ENCODE measurements around the gene ADAMTS2. TPM values are rescaled to one million over a fixed set of nuclear protein-coding genes. Genes with fewer than 3 reads are reported as not detected.

ADAMTS2 gene
- total and polyA plus RNA-seq, 2 experiments from 2014 or later, result 1.6 to 8.1 TPM

DNA sequence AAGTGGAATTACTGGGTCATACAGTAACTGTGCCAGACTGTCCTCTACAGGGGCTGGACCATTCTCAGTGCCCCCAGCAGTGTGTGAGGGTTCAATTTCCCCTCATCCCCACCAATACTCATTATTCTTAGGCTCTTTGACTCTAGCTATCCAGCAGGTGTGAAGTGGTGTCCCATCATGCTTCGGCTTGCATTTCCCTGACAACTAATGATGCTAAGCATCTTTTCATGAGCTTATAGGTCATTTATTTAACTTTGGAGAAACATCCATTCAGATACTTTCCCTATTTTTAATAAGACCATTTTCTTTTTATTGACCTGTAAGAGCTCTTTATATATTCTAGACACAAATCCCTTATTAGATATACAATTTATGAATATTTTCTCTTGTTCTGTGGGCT is 63.6 kb downstream of the ADAMTS2 start:
- H4K20me1 ChIP-seq (replicated peaks; ENCODE audit: insufficient read depth), result no peaks in the 10 kb centered on the region
- no peak overlapping the region for H3K4me3 Mint-ChIP-seq
- no peak for ATAC-seq
- no peaks in the 10 kb centered on the region for H3K36me3 ChIP-seq (ENCODE audit: insufficient read depth)
- no peak overlapping the region for H3K27ac ChIP-seq (ENCODE audit: low read depth)
- TF ChIP-seq, protein P1, sequence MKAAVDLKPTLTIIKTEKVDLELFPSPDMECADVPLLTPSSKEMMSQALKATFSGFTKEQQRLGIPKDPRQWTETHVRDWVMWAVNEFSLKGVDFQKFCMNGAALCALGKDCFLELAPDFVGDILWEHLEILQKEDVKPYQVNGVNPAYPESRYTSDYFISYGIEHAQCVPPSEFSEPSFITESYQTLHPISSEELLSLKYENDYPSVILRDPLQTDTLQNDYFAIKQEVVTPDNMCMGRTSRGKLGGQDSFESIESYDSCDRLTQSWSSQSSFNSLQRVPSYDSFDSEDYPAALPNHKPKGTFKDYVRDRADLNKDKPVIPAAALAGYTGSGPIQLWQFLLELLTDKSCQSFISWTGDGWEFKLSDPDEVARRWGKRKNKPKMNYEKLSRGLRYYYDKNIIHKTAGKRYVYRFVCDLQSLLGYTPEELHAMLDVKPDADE (IDR thresholded peaks at IDR 0.05), result no peak
- TF ChIP-seq, protein P2, sequence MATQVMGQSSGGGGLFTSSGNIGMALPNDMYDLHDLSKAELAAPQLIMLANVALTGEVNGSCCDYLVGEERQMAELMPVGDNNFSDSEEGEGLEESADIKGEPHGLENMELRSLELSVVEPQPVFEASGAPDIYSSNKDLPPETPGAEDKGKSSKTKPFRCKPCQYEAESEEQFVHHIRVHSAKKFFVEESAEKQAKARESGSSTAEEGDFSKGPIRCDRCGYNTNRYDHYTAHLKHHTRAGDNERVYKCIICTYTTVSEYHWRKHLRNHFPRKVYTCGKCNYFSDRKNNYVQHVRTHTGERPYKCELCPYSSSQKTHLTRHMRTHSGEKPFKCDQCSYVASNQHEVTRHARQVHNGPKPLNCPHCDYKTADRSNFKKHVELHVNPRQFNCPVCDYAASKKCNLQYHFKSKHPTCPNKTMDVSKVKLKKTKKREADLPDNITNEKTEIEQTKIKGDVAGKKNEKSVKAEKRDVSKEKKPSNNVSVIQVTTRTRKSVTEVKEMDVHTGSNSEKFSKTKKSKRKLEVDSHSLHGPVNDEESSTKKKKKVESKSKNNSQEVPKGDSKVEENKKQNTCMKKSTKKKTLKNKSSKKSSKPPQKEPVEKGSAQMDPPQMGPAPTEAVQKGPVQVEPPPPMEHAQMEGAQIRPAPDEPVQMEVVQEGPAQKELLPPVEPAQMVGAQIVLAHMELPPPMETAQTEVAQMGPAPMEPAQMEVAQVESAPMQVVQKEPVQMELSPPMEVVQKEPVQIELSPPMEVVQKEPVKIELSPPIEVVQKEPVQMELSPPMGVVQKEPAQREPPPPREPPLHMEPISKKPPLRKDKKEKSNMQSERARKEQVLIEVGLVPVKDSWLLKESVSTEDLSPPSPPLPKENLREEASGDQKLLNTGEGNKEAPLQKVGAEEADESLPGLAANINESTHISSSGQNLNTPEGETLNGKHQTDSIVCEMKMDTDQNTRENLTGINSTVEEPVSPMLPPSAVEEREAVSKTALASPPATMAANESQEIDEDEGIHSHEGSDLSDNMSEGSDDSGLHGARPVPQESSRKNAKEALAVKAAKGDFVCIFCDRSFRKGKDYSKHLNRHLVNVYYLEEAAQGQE (IDR thresholded peaks at IDR 0.05; ENCODE audit: unreplicated experiment), result no peak
- TF ChIP-seq ZNF331 (CRISPR knock-in tag; IDR thresholded peaks at IDR 0.05; ENCODE audit: low read depth) (no peak), ZNF114 (CRISPR knock-in tag; IDR thresholded peaks at IDR 0.05) (no peak), CREB1 (CRISPR knock-in tag; IDR thresholded peaks at IDR 0.05; ENCODE audit: low read depth) (no peak), POLR2AphosphoS5 (IDR thresholded peaks at IDR 0.05; ENCODE audit: low read depth) (no peak), NANOG (IDR thresholded peaks at IDR 0.05; ENCODE audit: borderline replicate concordance) (no peak), EZH2phosphoT487 (IDR thresholded peaks at IDR 0.05; ENCODE audit: unreplicated experiment) (no peak)
- TF ChIP-seq, protein P3, sequence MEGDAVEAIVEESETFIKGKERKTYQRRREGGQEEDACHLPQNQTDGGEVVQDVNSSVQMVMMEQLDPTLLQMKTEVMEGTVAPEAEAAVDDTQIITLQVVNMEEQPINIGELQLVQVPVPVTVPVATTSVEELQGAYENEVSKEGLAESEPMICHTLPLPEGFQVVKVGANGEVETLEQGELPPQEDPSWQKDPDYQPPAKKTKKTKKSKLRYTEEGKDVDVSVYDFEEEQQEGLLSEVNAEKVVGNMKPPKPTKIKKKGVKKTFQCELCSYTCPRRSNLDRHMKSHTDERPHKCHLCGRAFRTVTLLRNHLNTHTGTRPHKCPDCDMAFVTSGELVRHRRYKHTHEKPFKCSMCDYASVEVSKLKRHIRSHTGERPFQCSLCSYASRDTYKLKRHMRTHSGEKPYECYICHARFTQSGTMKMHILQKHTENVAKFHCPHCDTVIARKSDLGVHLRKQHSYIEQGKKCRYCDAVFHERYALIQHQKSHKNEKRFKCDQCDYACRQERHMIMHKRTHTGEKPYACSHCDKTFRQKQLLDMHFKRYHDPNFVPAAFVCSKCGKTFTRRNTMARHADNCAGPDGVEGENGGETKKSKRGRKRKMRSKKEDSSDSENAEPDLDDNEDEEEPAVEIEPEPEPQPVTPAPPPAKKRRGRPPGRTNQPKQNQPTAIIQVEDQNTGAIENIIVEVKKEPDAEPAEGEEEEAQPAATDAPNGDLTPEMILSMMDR (conservative IDR thresholded peaks at IDR 0.05; ENCODE audit: low read depth in 2 of 2), result no peak
- no peaks in the 10 kb centered on the region; the same call in 2 of the 3 replicates for H3K9me3 Mint-ChIP-seq
- H3K4me1 Mint-ChIP-seq, result peaks cover 6% of the 10 kb centered on the region; the same call in 1 of the 3 replicates
- no peak overlapping the region for H2AFZ ChIP-seq
- H3K79me2 ChIP-seq (replicated peaks; ENCODE audit: insufficient read depth), result no peaks in the 10 kb centered on the region
- no peaks in the 10 kb centered on the region for H3K36me3 Mint-ChIP-seq (ENCODE audit: low read depth)
- no peak overlapping the region for H3K4me3 ChIP-seq
- H3K9me2 ChIP-seq (ENCODE audit: insufficient read depth), result no peaks in the 10 kb centered on the region
- DNase-seq (ENCODE audit: low spot score), result no peak
- H3K4me1 ChIP-seq (ENCODE audit: insufficient read depth), result no peaks in the 10 kb centered on the region
- peaks cover 5% of the 10 kb centered on the region for H3K27me3 Mint-ChIP-seq (ENCODE audit: insufficient read depth, low read depth, poor library complexity)
- H3K27me3 ChIP-seq (ENCODE audit: insufficient read depth), result no peaks in the 10 kb centered on the region
- no peak overlapping the region for H3K27ac Mint-ChIP-seq
- H3K4me2 ChIP-seq, result no peak overlapping the region
- 0 out of 2 replicates have a peak, but pooled peaks cover 6% of the 10 kb centered on the region for H3F3A ChIP-seq (replicated peaks; ENCODE audit: low read depth)

DNA sequence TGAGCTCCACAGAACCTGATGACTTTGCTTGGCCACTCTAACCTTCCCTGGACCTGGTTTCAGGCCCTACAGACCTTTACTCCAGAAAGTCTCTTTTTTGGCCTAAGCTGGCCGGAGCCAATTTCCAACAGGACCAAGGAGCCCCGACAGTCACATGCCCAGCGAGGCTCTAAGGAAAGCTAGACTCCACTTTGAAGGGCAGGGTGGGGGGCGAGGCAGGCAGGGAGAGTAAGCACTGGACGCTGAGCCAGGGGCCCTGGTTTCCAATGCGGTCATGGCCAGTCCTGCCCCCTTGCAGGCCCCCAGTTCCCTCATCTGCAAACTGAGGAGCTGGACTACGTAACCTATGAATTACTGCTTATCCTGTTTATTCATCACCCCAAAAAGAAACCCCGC is 65.2 kb downstream of the ADAMTS2 start:
- Mint-ChIP-seq H3K4me1 (peaks cover 6% of the 10 kb centered on the region; the same call in 1 of the 3 replicates), H3K9me3 (no peaks in the 10 kb centered on the region; the same call in 2 of the 3 replicates), H3K27me3 (ENCODE audit: insufficient read depth, low read depth, poor library complexity) (peaks cover 7% of the 10 kb centered on the region), H3K36me3 (ENCODE audit: low read depth) (no peaks in the 10 kb centered on the region), H3K4me3 (no peak overlapping the region), H3K27ac (no peak overlapping the region)
- no peak overlapping the region for H3K4me3 ChIP-seq
- no peak overlapping the region for H3K27ac ChIP-seq (ENCODE audit: low read depth)
- H4K20me1 ChIP-seq (replicated peaks; ENCODE audit: insufficient read depth), result no peaks in the 10 kb centered on the region
- H2AFZ ChIP-seq, result no peak overlapping the region
- no peaks in the 10 kb centered on the region for H3K79me2 ChIP-seq (replicated peaks; ENCODE audit: insufficient read depth)
- no peak overlapping the region for H3K4me2 ChIP-seq
- ATAC-seq (no peak), DNase-seq (ENCODE audit: low spot score) (no peak)
- no peaks in the 10 kb centered on the region for H3K27me3 ChIP-seq (ENCODE audit: insufficient read depth)
- TF ChIP-seq EZH2 (IDR thresholded peaks at IDR 0.05; ENCODE audit: low read depth, unreplicated experiment), result no peak
- no peaks in the 10 kb centered on the region for H3K4me1 ChIP-seq (ENCODE audit: insufficient read depth)
- H3K36me3 ChIP-seq (ENCODE audit: insufficient read depth), result no peaks in the 10 kb centered on the region
- H3K9me2 ChIP-seq (ENCODE audit: insufficient read depth), result no peaks in the 10 kb centered on the region
- H3F3A ChIP-seq (replicated peaks; ENCODE audit: low read depth), result 0 out of 2 replicates have a peak, but pooled peaks cover 6% of the 10 kb centered on the region

Data from GM23338 (cell line).